Smooth muscle cell (in vitro differentiated cells): ENCODE measurements around the gene POU3F1. TPM values are rescaled to one million over a fixed set of nuclear protein-coding genes. Genes with fewer than 3 reads are reported as not detected.
A peak's percentile ranks its signal among the peaks of the same experiment; 100 is the strongest.

Source experiments
- DNase-seq: peaks from one replicate; lab custom pipeline; 2025; ENCODE audit not compliant: unreplicated experiment; lab: John Stamatoyannopoulos, UW
- H2AFZ ChIP-seq: fragments of 200-600 bp; sonication (generic); 2 replicates; pipeline ENCODE4 v1.6.0; 2016; ENCODE audit warnings: antibody characterized with exemption, low read depth, mild to moderate bottlenecking
- H3F3A ChIP-seq: fragments of 200-600 bp; sonication (generic); 2 replicates; pipeline ENCODE4 v1.6.0; 2017; ENCODE audit warnings: antibody characterized with exemption, low read depth
- H3K27ac ChIP-seq: fragments of 200-600 bp; sonication (generic); 2 replicates; pipeline ENCODE4 v1.5.1; 2016; ENCODE audit warnings: low read depth, mild to moderate bottlenecking
- H3K27me3 ChIP-seq: fragments of 200-600 bp; sonication (generic); 2 replicates; pipeline ENCODE4 v1.6.1; 2016; ENCODE audit warnings: low read depth, mild to moderate bottlenecking
- H3K36me3 ChIP-seq: fragments of 200-600 bp; sonication (generic); 2 replicates; pipeline ENCODE4 v1.5.1; 2016; ENCODE audit warnings: low read depth
- H3K4me1 ChIP-seq: fragments of 200-600 bp; sonication (generic); 2 replicates; pipeline ENCODE4 v1.5.1; 2016; ENCODE audit warnings: low read depth
- H3K4me2 ChIP-seq: fragments of 200-600 bp; sonication (generic); 2 replicates; pipeline ENCODE4 v1.6.0; 2016; ENCODE audit warnings: mild to moderate bottlenecking
- H3K4me3 ChIP-seq: fragments of 200-600 bp; sonication (generic); 2 replicates; pipeline ENCODE4 v1.5.1; 2016; ENCODE audit warnings: mild to moderate bottlenecking
- H3K79me2 ChIP-seq: fragments of 200-600 bp; sonication (generic); 2 replicates; pipeline ENCODE4 v1.6.0; 2016; ENCODE audit warnings: low read depth, mild to moderate bottlenecking
- H3K9ac ChIP-seq: fragments of 200-600 bp; sonication (generic); 2 replicates; pipeline ENCODE4 v1.6.0; 2016; ENCODE audit warnings: low read depth
- H3K9me3 ChIP-seq: fragments of 200-600 bp; sonication (generic); replicated peaks from 2 replicates; pipeline ENCODE4 v1.5.1; 2016; ENCODE audit warnings: low read depth
- H4K20me1 ChIP-seq: fragments of 200-600 bp; sonication (generic); 2 replicates; pipeline ENCODE4 v1.6.0; 2016; ENCODE audit warnings: low read depth
- WGBS: methylation state at CpG from one replicate; pipeline ENCODE4 v1.1.7; 2016; ENCODE audit warnings: low lambda C conversion rate; 5-methylcytosine and 5-hydroxymethylcytosine counted together
- polyA plus RNA-seq: library from polyadenylated mRNA; unstranded; fragments of >200 nt; fragmentation: Nextera tagmentation; extraction: Ambion mirVana; gene quantifications from 2 replicates; pipeline ENCODE4 v1.2.1, GENCODE V29; 2016
- total RNA-seq: library from RNA; depleted of rRNA; stranded (reverse); fragments of >200 nt; gene quantifications from 2 replicates; pipeline ENCODE4 v1.2.3, GENCODE V29; 2014
- TF ChIP-seq, protein P1 (sequence below): fragments of 200-600 bp; sonication (generic); IDR thresholded peaks from 2 replicates; pipeline ENCODE4 v1.5.1; 2017; ENCODE audit warnings: borderline replicate concordance, mild to moderate bottlenecking, antibody characterized with exemption; ENCODE audit not compliant: insufficient read depth, poor library complexity, severe bottlenecking

The POU3F1 gene
- total and polyA plus RNA-seq, 2 experiments from 2014 or later, result 0.55 TPM; not detected in 1

GRCh38 chr1:38076038-38076437 is 29.4 kb upstream of the POU3F1 start:
- 46% methylated on average over 6 of the region's 6 CpGs for WGBS
- H3K79me2 ChIP-seq, result no peaks in the 10 kb centered on the region
- H4K20me1 ChIP-seq, result no peaks in the 10 kb centered on the region
- H3K4me3 ChIP-seq, result no peak overlapping the region
- H3K4me1 ChIP-seq, result peaks cover 10% of the 10 kb centered on the region
- H3K9me3 ChIP-seq, result no peaks in the 10 kb centered on the region
- TF ChIP-seq, protein P1, sequence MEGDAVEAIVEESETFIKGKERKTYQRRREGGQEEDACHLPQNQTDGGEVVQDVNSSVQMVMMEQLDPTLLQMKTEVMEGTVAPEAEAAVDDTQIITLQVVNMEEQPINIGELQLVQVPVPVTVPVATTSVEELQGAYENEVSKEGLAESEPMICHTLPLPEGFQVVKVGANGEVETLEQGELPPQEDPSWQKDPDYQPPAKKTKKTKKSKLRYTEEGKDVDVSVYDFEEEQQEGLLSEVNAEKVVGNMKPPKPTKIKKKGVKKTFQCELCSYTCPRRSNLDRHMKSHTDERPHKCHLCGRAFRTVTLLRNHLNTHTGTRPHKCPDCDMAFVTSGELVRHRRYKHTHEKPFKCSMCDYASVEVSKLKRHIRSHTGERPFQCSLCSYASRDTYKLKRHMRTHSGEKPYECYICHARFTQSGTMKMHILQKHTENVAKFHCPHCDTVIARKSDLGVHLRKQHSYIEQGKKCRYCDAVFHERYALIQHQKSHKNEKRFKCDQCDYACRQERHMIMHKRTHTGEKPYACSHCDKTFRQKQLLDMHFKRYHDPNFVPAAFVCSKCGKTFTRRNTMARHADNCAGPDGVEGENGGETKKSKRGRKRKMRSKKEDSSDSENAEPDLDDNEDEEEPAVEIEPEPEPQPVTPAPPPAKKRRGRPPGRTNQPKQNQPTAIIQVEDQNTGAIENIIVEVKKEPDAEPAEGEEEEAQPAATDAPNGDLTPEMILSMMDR, result no peak
- H3K36me3 ChIP-seq, result no peaks in the 10 kb centered on the region
- no peaks in the 10 kb centered on the region for H3K27me3 ChIP-seq
- peak; percentile 3 for DNase-seq
- H3K9ac ChIP-seq, result no peak overlapping the region
- no peak overlapping the region for H3K4me2 ChIP-seq
- H3F3A ChIP-seq, result no peaks in the 10 kb centered on the region
- H2AFZ ChIP-seq, result no peak overlapping the region
- no peak overlapping the region for H3K27ac ChIP-seq

DNA sequence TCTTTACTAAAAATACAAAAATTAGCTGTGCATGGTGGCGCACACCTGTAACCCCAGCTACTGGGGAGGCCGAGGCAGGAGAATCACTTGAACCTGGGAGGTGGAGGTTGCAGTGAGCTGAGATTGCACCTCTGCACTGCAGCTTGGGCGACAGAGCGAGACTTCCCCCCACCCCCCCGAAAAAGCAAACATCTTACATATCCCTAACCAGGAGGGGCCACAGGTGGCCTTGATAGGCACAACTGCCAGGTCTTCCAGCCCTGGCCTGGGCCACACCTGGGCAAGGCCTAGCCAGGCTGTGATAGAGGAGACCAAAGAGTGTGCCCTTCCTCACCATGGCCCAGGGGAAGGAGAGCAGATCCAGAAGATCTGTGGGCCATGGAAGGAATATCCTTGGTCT is 28.6 kb upstream of the POU3F1 start:
- Histone ChIP-seq H3K27ac (no peak overlapping the region), H3K79me2 (no peaks in the 10 kb centered on the region)
- WGBS, result 91% methylated on average over 5 of the region's 5 CpGs

GRCh38 chr1:38074302-38074677 is 27.7 kb upstream of the POU3F1 start:
- Histone ChIP-seq H4K20me1 (no peaks in the 10 kb centered on the region), H3K4me1 (peaks cover 10% of the 10 kb centered on the region), H3K27ac (no peak overlapping the region), H3K9me3 (no peaks in the 10 kb centered on the region), H3K79me2 (no peaks in the 10 kb centered on the region), H3K9ac (no peak overlapping the region), H3K27me3 (no peaks in the 10 kb centered on the region), H2AFZ (no peak overlapping the region), H3K4me2 (no peak overlapping the region), H3F3A (no peaks in the 10 kb centered on the region), H3K36me3 (no peaks in the 10 kb centered on the region), H3K4me3 (no peak overlapping the region)
- WGBS, result 89% methylated on average over 4 of the region's 4 CpGs
- TF ChIP-seq, protein P1, result no peak
- no peak for DNase-seq

More for the DNA sequence above, 28.6 kb upstream of the POU3F1 start:
- TF ChIP-seq, protein P1, result no peak
- no peak overlapping the region for H3K4me2 ChIP-seq
- no peaks in the 10 kb centered on the region for H3F3A ChIP-seq
- DNase-seq, result no peak
- no peaks in the 10 kb centered on the region for H3K27me3 ChIP-seq
- H2AFZ ChIP-seq, result no peak overlapping the region
- no peaks in the 10 kb centered on the region for H3K9me3 ChIP-seq
- H3K4me3 ChIP-seq, result no peak overlapping the region
- H3K36me3 ChIP-seq, result no peaks in the 10 kb centered on the region
- H3K4me1 ChIP-seq, result peaks cover 10% of the 10 kb centered on the region
- no peak overlapping the region for H3K9ac ChIP-seq
- no peaks in the 10 kb centered on the region for H4K20me1 ChIP-seq

DNA sequence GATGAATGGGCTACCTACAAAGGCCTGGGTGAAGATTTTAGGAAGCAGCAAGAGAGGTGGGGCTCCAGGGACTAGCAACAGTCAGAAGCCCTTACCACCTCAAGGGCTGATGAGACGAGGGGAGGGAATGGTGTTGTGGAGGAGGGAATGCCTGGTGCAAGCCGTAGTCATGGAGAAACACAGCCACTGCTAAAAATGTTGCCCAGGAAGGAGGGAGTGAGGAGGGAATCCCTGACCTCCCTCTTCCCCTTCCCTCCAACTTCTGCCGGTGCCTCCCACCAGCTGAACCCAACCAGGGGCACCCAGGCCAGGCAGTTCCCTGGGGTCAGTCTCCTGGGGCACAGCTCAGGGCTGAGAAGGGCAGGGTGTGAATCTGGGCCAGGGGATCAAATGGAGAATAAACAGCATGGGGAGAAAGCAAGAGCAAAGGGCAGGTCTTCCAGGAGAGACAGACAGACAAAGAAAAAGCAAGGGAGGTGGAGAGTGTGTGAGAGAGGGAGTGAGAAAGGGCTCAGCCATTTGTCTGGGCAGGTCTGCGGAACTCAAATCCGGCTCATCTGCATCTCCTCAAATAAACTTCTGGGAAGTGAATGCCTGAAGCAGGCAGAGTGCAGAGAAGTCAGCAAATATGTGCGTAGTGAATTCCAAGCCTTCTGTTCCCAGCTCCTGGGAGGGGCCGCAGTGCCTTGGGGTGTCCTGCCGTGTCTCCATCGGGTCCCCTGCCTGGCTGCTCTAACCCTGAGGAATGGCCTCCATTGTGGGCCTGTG is 27.1 kb upstream of the POU3F1 start:
- Histone ChIP-seq H3K9ac (no peak overlapping the region), H3K4me3 (no peak overlapping the region), H3K27ac (no peak overlapping the region), H4K20me1 (no peaks in the 10 kb centered on the region), H3K9me3 (no peaks in the 10 kb centered on the region), H2AFZ (no peak overlapping the region), H3K27me3 (no peaks in the 10 kb centered on the region), H3K79me2 (no peaks in the 10 kb centered on the region), H3K4me1 (peaks cover 10% of the 10 kb centered on the region), H3F3A (no peaks in the 10 kb centered on the region), H3K36me3 (no peaks in the 10 kb centered on the region), H3K4me2 (no peak overlapping the region)
- no peak for DNase-seq
- TF ChIP-seq, protein P1, result no peak
- 66% methylated on average over 9 of the region's 9 CpGs for WGBS
